AG20443 (cell line): Measurements from ENCODE around the gene PSORS1C2.

Source experiments
- DNase-seq: peaks from one replicate; pipeline ENCODE4 v3.0.0; 2012; ENCODE audit warnings: low spot score, mixed read lengths

The PSORS1C2 gene

GRCh38 chr6:31113861-31114540 is 24.9 kb downstream of the PSORS1C2 start:
- peak; percentile 73 for DNase-seq

DNA sequence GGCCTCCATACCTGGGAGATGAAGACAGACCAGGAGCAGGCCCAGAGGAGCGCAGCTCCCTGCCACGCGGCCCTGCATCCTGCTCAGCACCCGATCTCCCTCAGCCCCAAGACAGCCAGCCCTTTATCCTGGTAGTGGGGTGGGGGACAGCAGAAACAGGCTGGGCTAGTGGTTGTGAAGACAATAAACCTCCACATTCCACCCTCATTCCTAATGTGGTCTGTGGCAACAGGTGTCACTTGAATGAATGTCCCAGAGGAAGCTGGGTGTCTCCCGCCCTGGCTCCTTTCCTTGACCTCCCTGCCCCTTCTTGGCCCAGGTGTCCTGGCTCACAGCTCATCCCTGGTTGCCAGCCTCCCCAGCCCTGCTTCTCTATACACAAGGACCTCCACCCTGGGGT is 26.4 kb downstream of the PSORS1C2 start, which contains the start of gene C6orf15:
Gene C6orf15 (minus strand): TSS at position 98 of the 400 bp plus-strand sequence. CDS start 20 bp downstream, at position 78.
- no peak for DNase-seq

DNA sequence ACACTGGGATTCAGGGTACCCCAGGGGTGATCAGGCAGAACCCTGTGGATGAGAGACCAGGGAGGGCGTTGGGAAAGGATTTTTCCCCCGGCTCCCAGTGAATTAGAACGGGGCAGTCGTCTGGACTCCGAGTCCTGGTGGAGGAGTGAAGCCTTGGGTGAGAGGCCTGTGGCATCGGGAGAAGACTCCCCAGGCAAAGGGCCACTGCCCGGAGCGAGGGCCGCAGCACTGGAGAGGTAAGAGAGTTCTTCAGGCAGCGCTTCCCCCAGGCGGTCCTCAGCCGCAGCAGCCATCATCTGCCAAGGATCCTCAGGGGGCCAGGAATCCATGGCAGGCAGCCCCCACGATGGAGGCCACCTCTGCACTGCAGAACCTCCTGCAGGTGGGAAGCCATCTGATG is 27.2 kb downstream of the PSORS1C2 start:
- DNase-seq: no peak

DNA sequence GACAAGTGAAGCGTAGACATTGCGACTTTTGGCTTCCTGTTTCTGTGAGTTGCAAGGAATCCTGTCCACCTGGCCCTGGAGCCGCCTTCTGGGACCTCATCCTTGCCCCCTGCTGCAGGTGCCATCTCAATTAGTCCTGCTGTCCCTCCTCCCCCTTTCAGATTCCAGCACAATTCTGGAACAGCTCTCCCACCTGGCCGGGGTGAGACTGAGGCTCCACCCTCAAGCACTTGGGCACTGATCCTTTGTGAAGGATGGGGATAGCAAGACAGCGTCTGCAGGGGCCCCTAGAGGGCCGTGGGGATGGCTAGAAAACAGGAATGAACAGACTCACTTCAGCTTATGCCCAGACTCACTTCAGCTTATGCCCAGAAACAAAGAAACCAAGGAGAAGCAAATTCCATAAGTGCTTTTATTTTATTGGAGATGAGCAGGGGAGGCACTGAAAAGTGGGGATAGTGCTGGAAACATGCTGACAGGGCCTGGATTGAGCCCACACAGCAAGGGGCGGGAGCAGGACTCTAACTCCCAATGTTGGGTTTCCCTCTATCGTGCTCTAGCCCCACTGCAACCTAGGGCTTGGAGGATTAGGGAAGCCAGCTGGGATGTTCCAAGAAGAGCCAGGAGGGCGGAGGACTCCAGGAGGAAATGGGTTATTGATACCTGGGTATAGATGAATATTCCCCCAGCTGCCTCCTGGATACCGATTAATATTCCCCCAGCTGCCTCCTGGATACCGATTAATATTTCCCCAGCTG is 27.9 kb downstream of the PSORS1C2 start:
- DNase-seq: no peak

DNA sequence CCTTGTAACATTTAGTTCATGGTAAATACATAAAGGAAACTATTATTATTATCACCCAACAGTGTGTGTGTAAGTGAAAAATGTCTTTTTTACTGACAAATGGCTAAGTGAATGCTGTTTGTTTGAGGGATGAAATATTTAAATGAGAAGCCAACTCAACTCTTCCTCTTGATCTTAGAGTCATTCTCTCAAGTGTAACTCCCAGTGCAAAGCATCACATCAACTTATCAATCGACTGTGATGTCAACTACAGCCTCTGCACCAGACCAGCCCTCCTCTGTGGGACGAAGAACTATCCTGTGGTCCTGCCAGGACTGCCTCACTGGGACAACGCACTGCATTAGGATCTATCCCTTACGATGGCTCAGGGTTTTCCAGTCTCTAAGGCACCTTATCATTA is 31.8 kb downstream of the PSORS1C2 start:
- DNase-seq: no peak

- DNase-seq: no peak
Observed at GRCh38 chr6:31103136-31103535, 35.7 kb downstream of the PSORS1C2 start.

DNA sequence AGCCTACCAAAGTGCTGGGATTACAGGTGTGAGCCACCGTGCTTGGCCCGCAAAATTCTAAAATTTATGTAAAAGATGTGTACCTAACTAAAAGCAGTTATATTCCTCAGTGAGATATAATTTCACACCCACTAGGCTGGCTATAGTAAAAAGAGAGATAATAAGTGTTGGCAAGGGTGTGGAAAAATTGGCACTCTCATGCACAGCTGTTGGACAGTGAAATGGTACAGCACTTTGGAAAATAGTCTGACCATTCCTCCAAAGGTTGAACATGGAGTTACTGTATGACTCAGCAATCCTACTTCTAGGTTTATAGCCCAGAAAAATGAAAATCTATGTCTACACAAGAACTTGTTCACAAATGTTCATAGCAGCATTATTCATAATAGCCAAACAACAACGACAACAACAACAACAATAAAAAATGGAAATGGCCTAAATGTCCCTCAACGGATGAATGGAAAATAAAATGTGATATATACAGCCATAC is 40.4 kb downstream of the PSORS1C2 start:
- no peak for DNase-seq

GRCh38 chr6:31096656-31097055 is 42.2 kb downstream of the PSORS1C2 start:
- DNase-seq: no peak

DNA sequence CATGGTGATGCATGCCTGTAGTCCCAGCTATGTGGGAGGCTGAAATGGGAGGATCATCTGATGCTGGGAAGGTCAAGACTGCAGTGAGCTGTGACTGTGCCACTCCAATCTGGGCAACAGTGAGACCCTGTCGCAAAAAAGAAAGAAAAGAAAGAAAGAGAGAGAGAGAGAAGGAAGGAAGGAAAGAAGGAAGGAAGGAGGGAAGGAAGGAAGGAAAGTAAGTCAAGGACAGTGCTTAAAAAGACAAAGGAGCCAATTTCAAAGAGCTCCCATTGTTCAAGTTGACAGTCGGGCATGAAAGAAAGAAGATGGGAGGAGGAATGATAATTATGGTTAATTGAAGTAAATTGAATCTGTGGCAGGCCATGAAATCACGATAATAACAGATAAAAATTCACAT is 42.7 kb downstream of the PSORS1C2 start:
- DNase-seq: no peak

- no peak for DNase-seq
Observed at GRCh38 chr6:31094389-31094881, 44.4 kb downstream of the PSORS1C2 start.

GRCh38 chr6:31092769-31093505 is 45.9 kb downstream of the PSORS1C2 start:
- DNase-seq: no peak

- no peak for DNase-seq
Observed at GRCh38 chr6:31092238-31092637, 46.6 kb downstream of the PSORS1C2 start.

- DNase-seq: no peak
Observed at GRCh38 chr6:31091680-31092079, 47.2 kb downstream of the PSORS1C2 start.

GRCh38 chr6:31090973-31091364 is 47.9 kb downstream of the PSORS1C2 start:
- DNase-seq: no peak

DNA sequence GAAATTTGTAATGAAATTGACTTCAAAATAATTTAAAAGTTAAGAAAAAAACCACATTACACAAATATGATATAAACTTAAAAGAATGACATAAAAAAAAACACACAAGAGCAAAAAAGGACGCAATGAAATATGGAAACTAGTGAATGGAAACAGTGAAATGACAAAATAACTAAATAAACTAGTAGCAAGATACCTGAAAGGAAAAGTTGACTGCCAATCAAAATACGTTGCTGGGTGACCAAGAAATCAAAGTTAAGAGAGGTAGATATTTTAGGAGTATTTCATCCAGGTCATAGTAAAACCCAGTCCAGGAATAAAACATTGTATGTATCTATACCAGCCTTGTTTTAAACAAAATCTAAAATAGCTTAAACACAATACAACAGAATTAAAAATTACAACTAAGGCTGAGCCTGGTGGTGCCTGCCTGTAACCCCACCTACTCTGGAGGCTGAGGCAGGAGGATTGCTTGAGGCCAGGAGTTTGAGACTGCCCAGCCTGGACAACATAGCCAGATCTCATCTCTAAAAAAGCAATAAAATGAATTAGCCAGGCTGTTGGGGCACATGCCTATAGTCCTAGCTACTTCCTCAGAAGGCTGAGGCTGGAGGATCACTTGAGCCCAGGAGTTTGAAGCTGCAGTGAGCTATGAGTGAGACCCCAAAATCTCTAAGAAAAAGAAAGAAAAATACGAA is 48.4 kb downstream of the PSORS1C2 start:
- DNase-seq: no peak
